OCI-LY7 (cell line): ENCODE results near the gene ACKR4. TPM values are rescaled to one million over a fixed set of nuclear protein-coding genes. Genes with fewer than 3 reads are reported as not detected.

Source experiments
- total RNA-seq, 2 experiments: library from RNA; depleted of rRNA in 1 of 2; stranded (reverse); fragments of >200 nt in 1 of 2; shearing (Covaris generic) in 1 of 2; gene quantifications; 2 replicates each; pipeline ENCODE4 v1.2.3, GENCODE V29; 2014 to 2022

ACKR4 gene
- total RNA-seq, 2 experiments from 2014 or later, result 2.4 to 2.5 TPM

Other genes starting within 250 kb of the ACKR4 start
- 22.8 and 30.7 TPM in 2 replicates for gene DNAJC13, start 179.8 kb upstream of the ACKR4 start, total RNA-seq (2014; rRNA removed; shearing (Covaris generic))
- 42.7 and 46.1 TPM in 2 replicates for gene DNAJC13, start 179.8 kb upstream of the ACKR4 start, total RNA-seq (2022)
- 18.5 and 25.7 TPM in 2 replicates for gene ACAD11, start 62.5 kb downstream of the ACKR4 start, total RNA-seq (2014; rRNA removed; shearing (Covaris generic))
- 21.7 and 23.5 TPM in 2 replicates for gene ACAD11, start 62.5 kb downstream of the ACKR4 start, total RNA-seq (2022)
- 47.5 and 60.8 TPM in 2 replicates for gene UBA5, start 63.1 kb downstream of the ACKR4 start, total RNA-seq (2014; rRNA removed; shearing (Covaris generic))
- gene UBA5, start 63.1 kb downstream of the ACKR4 start, total RNA-seq (2022), result 44.6 and 45.2 TPM in 2 replicates
- gene NPHP3, start 125.1 kb downstream of the ACKR4 start, total RNA-seq (2014; rRNA removed; shearing (Covaris generic)), result 7.9 and 10.6 TPM in 2 replicates
- gene NPHP3, start 125.1 kb downstream of the ACKR4 start, total RNA-seq (2022), result 8.5 and 9.8 TPM in 2 replicates